NCI-H2081 (cell line): ENCODE measurements around the gene TENT5D.
"Not testable (repeated sequence)": the region's sequence is repeated elsewhere in the genome, so short reads cannot be mapped to it uniquely, and the experiment has no call there.

Source experiments
- DNase-seq, 2 experiments: peaks; one replicate each; lab custom pipeline; 2025; lab: John Stamatoyannopoulos, UW

The TENT5D gene

DNA sequence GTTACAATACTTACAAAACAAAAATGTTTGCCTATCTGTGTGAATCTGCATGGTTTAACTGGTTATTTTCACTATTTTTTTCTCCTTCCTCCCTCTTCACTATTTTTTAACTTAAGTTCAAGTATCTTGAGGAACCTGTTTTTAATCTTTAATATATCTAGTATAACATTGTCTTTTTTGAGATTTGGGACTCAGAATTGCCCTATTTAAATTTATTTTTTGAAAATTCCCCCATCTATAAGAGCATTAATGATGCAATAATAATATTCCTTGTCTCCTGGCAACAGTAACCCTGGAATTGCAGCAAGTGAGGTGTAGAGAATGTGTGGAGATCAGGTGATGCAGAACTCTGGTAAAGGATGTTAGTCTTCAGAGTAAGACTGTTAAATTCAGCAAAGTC, at the start of gene TENT5D:
Gene TENT5D, plus strand, starts transcription at position 301 of the 400 bp plus-strand sequence. CDS start 22,093 bp downstream, outside the sequence.
- DNase-seq = no peak

GRCh38 chrX:80385651-80386050, 34.6 kb upstream of the TENT5D start:
- DNase-seq = not testable (repeated sequence)

GRCh38 chrX:80388206-80388605, 32.0 kb upstream of the TENT5D start:
- DNase-seq = no peak

- no peak for DNase-seq
These were observed 8.2 kb upstream of the TENT5D start for GRCh38 chrX:80412042-80412441.

DNA sequence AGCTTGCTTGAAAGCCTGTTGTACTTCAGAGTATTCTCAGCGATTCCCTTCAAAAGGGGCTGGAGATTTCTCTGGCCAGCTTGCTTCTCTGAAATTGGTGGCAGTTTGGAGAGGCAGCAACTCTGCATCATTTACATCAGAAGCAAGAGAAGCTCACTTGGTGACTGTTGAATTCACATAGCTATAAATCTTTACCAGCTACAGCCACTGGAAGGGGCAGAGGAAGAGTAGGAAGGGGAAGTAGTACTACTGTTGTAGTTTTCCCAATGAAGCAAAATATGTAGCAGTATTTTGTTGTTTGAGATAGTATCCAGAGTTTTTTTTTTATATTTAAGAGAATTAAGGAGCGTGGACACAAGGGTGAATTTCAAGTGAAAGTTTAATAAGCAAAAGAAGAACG, 2.8 kb downstream of the TENT5D start:
- no peak for DNase-seq

- DNase-seq = no peak
These were observed 3.5 kb downstream of the TENT5D start for GRCh38 chrX:80423744-80424143.

GRCh38 chrX:80430826-80431504, 10.7 kb downstream of the TENT5D start:
- DNase-seq = no peak

- no peak for DNase-seq
These were observed 11.2 kb downstream of the TENT5D start for GRCh38 chrX:80431505-80431832.

DNA sequence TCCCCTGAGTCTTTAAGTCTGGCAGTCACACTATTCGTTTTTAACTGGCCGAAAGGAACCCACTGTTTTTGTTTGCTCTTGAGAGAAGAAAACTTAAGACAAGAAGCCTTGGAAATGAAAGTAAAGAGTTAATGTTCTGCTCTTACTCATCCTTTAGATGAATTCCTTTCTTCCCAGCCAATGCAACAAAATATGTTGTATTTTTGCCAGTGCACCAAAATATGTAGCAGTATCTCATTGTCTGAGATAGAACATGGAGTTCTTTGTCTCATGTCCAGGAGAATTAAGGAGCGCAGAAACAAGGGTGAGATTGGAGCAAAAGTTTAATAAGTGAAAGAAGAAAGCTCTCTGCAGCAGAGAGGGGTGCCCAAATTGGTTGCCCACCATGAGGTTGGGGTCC, 12.2 kb downstream of the TENT5D start:
- no peak for DNase-seq

- no peak for DNase-seq
These were observed 12.6 kb downstream of the TENT5D start for GRCh38 chrX:80432863-80433262.

DNA sequence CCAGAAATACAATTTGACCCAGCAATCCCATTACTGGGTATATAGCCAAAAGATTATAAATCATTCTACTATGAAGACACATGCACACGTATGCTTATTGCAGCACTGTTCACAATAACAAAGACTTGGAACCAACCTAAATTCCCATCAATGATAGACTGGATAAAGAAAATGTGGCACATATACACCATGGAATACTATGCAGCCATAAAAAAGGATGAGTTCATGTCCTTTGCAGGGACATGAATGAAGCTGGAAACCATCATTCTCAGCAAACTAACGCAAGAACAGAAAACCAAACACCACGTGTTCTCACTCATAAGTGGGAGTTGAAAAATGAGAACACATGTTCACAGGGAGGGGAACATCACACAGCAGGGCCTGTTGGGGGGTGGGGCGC, 47.9 kb downstream of the TENT5D start:
- not testable (repeated sequence) for DNase-seq

- DNase-seq = no peak
These were observed 51.3 kb downstream of the TENT5D start for GRCh38 chrX:80471582-80471981.

- DNase-seq = no peak
These were observed 65.3 kb downstream of the TENT5D start for GRCh38 chrX:80485543-80485942.

DNA sequence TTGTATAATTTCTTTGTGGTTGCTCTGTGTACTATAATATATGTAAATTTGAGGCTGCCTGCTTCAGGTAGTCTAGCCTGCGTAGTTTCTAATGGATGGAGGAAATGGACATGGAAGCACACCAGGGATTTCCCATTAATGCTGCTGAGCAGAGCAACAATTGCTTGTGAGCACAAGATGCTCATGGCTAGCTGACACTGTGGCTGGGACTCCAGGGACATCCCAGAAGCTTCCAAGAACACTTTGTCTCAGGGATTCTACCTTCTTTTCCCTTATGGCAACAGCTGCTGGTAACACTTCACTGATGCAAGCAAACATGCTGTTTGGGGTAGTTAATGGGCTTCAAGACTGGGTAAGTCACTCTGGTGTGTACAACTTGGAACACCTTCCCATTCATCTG, 66.1 kb downstream of the TENT5D start:
- no peak for DNase-seq

- DNase-seq = no peak
These were observed 68.9 kb downstream of the TENT5D start for GRCh38 chrX:80489166-80489565.
